Measurements from ENCODE around the gene FAM120B.

The FAM120B gene

DNA sequence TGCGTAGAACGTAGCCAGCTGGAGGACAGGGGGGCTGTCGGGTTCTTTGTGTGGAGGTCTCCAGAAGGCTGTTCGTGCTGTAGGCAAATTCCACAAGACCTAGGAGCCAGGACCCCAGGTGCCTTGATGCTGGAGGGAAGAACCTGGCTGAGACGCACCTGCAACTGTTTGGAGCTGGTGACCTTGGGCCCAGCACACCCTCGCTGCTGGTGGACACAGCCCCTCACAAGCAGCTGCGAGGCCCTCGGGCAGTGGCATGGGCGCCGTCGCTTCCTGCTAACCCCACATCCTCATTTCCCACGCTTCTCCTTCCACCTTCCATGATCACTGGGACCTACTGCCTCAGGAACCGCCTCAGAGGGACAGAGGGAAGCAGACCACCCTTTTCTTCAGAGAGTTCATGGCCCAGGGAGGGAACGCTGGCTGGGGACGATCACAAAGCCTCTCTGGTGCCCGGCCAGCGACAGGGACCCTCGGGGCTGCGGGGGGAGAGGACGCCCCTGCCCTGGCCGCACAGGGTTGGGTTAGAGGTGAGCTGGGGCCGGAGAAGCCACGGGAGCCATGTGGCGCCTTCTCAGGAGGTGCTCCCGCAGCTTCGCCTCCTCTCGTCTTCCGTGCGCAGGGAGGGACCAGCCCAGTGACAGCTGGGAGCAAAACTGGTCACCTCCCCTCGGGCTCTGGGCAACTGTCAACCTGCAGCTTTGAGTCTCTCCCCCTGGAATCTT lies 34.1 kb upstream of the FAM120B start:
- Histone ChIP-seq H3K4me3 (ENCODE audit: control insufficient read depth in 1 of 7, extremely low read depth in 1 of 7, insufficient read depth in 4 of 7, low read depth in 2 of 7, low read length in 6 of 7) (peak overlapping the region in 5 of 7 experiments; percentile 26 to 60 (median 50)), H3K4me1 (ENCODE audit: control extremely low read depth in 1 of 4, control insufficient read depth in 4 of 4, insufficient read depth in 4 of 4, low read length in 3 of 4) (peaks cover 0 to 21% (median 17%) of the 10 kb centered on the region in 4 experiments)

DNA sequence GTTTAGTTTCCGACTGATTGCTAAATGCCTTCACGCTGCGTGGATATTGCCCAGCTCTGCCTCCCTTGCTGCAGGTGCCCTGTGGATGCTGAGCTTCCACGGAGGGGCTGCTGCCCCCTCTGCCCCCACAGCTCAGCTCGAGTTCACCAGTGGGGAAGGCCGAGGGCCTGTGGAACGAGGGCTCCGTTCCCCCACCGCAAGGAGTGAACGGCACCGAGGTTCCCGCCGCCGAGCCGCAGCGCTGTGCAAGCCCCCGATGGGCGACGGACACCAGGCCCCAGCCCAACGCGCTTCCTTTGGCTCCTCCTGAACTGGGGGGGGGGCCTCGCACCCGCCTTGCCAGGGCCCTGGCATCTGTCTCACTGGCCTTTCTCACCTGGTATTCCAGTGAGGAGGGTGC lies 33.4 kb upstream of the FAM120B start:
- no peak for DNase-seq
- H3K36me3 ChIP-seq (ENCODE audit: control insufficient read depth in 4 of 4, insufficient read depth in 4 of 4, low read length in 3 of 4): no peaks in the 10 kb centered on the region
- no peak overlapping the region for H3K27ac ChIP-seq (ENCODE audit: insufficient read depth in 1 of 2, low read depth in 1 of 2, low read length in 2 of 2, poor library complexity in 1 of 2, severe bottlenecking in 2 of 2)
- H3K9me3 ChIP-seq (ENCODE audit: control extremely low read depth in 1 of 5, control insufficient read depth in 4 of 5, insufficient read depth in 2 of 5, low read depth in 1 of 5, low read length in 4 of 5): no peaks in the 10 kb centered on the region
- H3K4me3 ChIP-seq (ENCODE audit: control insufficient read depth in 1 of 7, extremely low read depth in 1 of 7, insufficient read depth in 4 of 7, low read depth in 2 of 7, low read length in 6 of 7): no peak overlapping the region
- H3K4me1 ChIP-seq (ENCODE audit: control extremely low read depth in 1 of 4, control insufficient read depth in 4 of 4, insufficient read depth in 4 of 4, low read length in 3 of 4): peaks cover 0 to 27% (median 20%) of the 10 kb centered on the region in 4 experiments
- ChIA-PET CTCF (no interaction called here), POLR2A (interaction anchor here (1.0 kb wide), 1 partner anchor 8 kb away, joined by 3 read pairs; no protein-coding TSS in a partner anchor)
- peaks cover 0 to 2% (median 0%) of the 10 kb centered on the region in 5 experiments for H3K27me3 ChIP-seq (replicated peaks in 2 of 5; ENCODE audit: control insufficient read depth in 4 of 5, insufficient read depth in 5 of 5, low read length in 4 of 5)
- 95% methylated on average over 23 of the region's 23 CpGs for WGBS (ENCODE audit: insufficient coverage)

More for the DNA sequence above, 34.1 kb upstream of the FAM120B start:
- ChIA-PET CTCF (interaction anchor here (1.1 to 1.3 kb wide), 2 partner anchors 18 to 283 kb away, joined by 3 read pairs; partner anchors contain the start of gene DLL1), POLR2A (interaction anchor here (1.0 kb wide), 1 partner anchor 9 kb away, joined by 3 read pairs; no protein-coding TSS in a partner anchor)
- Histone ChIP-seq H3K36me3 (ENCODE audit: control insufficient read depth in 4 of 4, insufficient read depth in 4 of 4, low read length in 3 of 4) (no peaks in the 10 kb centered on the region), H3K27me3 (replicated peaks in 2 of 5; ENCODE audit: control insufficient read depth in 4 of 5, insufficient read depth in 5 of 5, low read length in 4 of 5) (peaks cover 0 to 2% (median 0%) of the 10 kb centered on the region in 5 experiments), H3K27ac (ENCODE audit: insufficient read depth in 1 of 2, low read depth in 1 of 2, low read length in 2 of 2, poor library complexity in 1 of 2, severe bottlenecking in 2 of 2) (no peak overlapping the region), H3K9me3 (ENCODE audit: control extremely low read depth in 1 of 5, control insufficient read depth in 4 of 5, insufficient read depth in 2 of 5, low read depth in 1 of 5, low read length in 4 of 5) (no peaks in the 10 kb centered on the region)
- WGBS (ENCODE audit: insufficient coverage): 80% methylated on average over 23 of the region's 30 CpGs
- no peak for DNase-seq

DNA sequence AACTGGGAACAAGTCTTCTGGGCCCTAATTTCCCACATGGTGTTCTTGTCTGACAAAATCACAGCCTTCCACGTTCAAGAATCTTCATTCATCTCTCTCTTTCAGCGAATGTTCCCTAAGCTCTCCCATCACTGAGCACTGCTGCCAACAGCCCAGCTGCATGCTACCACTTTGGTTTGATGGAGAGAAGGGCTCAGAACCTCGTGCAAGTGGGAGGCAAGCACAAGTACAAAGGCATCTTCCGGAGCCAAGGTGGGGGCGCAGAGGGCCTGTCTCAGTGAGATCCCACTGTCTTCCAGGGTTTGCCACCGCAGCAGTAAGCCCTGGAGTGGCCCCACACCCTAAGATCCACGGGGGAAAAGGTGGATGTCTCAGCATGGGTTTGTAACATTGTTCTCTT lies 32.9 kb upstream of the FAM120B start:
- Histone ChIP-seq H3K27ac (ENCODE audit: insufficient read depth in 1 of 2, low read depth in 1 of 2, low read length in 2 of 2, poor library complexity in 1 of 2, severe bottlenecking in 2 of 2) (no peak overlapping the region), H3K36me3 (ENCODE audit: control insufficient read depth in 4 of 4, insufficient read depth in 4 of 4, low read length in 3 of 4) (no peaks in the 10 kb centered on the region), H3K9me3 (ENCODE audit: control extremely low read depth in 1 of 5, control insufficient read depth in 4 of 5, insufficient read depth in 2 of 5, low read depth in 1 of 5, low read length in 4 of 5) (no peaks in the 10 kb centered on the region), H3K27me3 (replicated peaks in 2 of 5; ENCODE audit: control insufficient read depth in 4 of 5, insufficient read depth in 5 of 5, low read length in 4 of 5) (peaks cover 0 to 2% (median 0%) of the 10 kb centered on the region in 5 experiments), H3K4me3 (ENCODE audit: control insufficient read depth in 1 of 7, extremely low read depth in 1 of 7, insufficient read depth in 4 of 7, low read depth in 2 of 7, low read length in 6 of 7) (no peak overlapping the region), H3K4me1 (ENCODE audit: control extremely low read depth in 1 of 4, control insufficient read depth in 4 of 4, insufficient read depth in 4 of 4, low read length in 3 of 4) (peaks cover 3 to 32% (median 25%) of the 10 kb centered on the region in 4 experiments)
- ChIA-PET POLR2A (no interaction called here), CTCF (no interaction called here)
- 96% methylated on average over 7 of the region's 7 CpGs for WGBS (ENCODE audit: insufficient coverage)
- no peak for DNase-seq

DNA sequence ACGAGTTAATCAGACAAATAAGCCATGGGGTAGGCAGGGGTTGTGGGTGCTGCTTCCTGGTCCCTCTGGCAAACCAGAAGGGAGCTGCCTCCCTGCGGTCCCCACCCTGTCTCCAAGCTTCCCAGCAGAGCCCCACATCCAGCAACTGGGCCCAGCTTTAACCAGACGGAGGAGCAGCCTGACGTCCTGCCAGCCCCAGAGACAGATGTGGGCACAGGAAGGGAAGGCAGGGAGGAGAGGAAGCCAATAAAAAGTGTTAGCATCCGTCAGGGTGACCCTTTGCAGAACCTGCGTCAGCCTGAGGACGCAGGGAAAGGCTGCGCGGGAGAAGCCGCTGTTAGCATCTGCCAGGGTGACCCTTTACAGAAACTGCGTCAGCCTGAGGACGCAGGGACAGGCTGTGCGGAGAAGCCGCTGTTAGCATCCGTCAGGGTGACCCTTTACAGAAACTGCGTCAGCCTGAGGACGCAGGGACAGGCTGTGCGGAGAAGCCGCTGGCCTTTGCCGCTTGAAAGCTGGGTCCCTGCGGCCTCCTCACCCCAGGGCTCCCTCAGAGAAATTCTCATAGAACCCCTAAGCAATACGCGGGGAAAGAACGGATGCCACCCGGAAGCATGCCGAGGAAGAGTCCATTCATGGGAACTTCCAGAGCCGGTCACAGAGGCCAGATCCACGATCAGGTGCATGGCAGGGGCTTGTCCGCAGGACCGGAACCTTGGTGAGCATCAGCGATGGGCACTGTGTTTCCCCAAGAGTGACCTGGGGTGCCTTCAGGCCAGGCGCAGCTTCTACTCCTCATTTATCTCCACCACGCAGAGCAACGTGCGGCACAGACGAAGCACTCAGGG lies 31.6 kb upstream of the FAM120B start:
- POLR2A ChIA-PET: no interaction called here
- no peaks in the 10 kb centered on the region for H3K9me3 ChIP-seq (ENCODE audit: control extremely low read depth in 1 of 5, control insufficient read depth in 4 of 5, insufficient read depth in 2 of 5, low read depth in 1 of 5, low read length in 4 of 5)
- no peaks in the 10 kb centered on the region for H3K36me3 ChIP-seq (ENCODE audit: control insufficient read depth in 4 of 4, insufficient read depth in 4 of 4, low read length in 3 of 4)
- CTCF ChIA-PET: no interaction called here
- WGBS (ENCODE audit: insufficient coverage): 98% methylated on average over 36 of the region's 36 CpGs
- peaks cover 0 to 2% (median 0%) of the 10 kb centered on the region in 5 experiments for H3K27me3 ChIP-seq (replicated peaks in 2 of 5; ENCODE audit: control insufficient read depth in 4 of 5, insufficient read depth in 5 of 5, low read length in 4 of 5)
- no peak for DNase-seq
- no peak overlapping the region for H3K4me3 ChIP-seq (ENCODE audit: control insufficient read depth in 1 of 7, extremely low read depth in 1 of 7, insufficient read depth in 4 of 7, low read depth in 2 of 7, low read length in 6 of 7)
- H3K4me1 ChIP-seq (ENCODE audit: control extremely low read depth in 1 of 4, control insufficient read depth in 4 of 4, insufficient read depth in 4 of 4, low read length in 3 of 4): peaks cover 8 to 45% (median 30%) of the 10 kb centered on the region in 4 experiments
- no peak overlapping the region for H3K27ac ChIP-seq (ENCODE audit: insufficient read depth in 1 of 2, low read depth in 1 of 2, low read length in 2 of 2, poor library complexity in 1 of 2, severe bottlenecking in 2 of 2)

DNA sequence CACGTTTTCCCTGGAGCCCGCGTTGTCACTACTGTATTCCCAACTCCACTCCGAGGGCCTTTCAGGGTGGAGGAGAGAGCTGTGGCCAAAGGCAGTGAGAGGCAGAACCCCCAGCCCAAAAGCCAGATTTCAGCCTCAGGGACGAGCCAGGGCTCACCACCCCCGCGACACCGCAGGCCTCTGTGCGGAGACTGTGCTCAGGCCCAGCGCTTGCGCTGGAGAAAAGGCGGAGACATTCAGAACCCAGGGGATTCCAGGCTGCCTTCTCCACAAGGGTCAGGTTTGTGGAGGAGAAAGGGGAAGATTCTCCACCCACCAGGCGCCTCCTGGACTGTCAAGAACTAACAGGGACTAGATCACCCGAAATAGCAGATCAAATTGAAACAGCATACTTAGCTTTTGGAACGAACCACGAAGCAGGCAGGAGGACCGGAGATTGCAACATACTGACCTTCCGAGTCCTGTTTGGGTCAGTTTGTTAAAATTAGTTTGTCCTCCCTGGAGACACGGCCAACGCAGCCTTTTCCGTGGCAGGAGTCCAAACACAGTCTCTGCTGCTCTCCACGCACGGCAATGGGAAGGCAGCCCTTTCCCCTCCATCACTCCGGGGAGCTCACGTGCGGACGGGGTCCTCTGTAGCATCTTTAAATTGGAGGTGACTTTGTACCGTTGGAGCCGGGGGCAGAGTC lies 30.0 kb upstream of the FAM120B start:
- no peaks in the 10 kb centered on the region for H3K9me3 ChIP-seq (ENCODE audit: control extremely low read depth in 1 of 5, control insufficient read depth in 4 of 5, insufficient read depth in 2 of 5, low read depth in 1 of 5, low read length in 4 of 5)
- H3K27me3 ChIP-seq (replicated peaks in 2 of 5; ENCODE audit: control insufficient read depth in 4 of 5, insufficient read depth in 5 of 5, low read length in 4 of 5): peaks cover 0 to 2% (median 0%) of the 10 kb centered on the region in 5 experiments
- H3K27ac ChIP-seq (ENCODE audit: insufficient read depth in 1 of 2, low read depth in 1 of 2, low read length in 2 of 2, poor library complexity in 1 of 2, severe bottlenecking in 2 of 2): no peak overlapping the region
- peaks cover 10 to 38% (median 31%) of the 10 kb centered on the region in 4 experiments for H3K4me1 ChIP-seq (ENCODE audit: control extremely low read depth in 1 of 4, control insufficient read depth in 4 of 4, insufficient read depth in 4 of 4, low read length in 3 of 4)
- POLR2A ChIA-PET: interaction anchor here (0.5 kb wide), 1 partner anchor 12 kb away, joined by 3 read pairs; no protein-coding TSS in a partner anchor
- DNase-seq: no peak
- WGBS (ENCODE audit: insufficient coverage): 98% methylated on average over 29 of the region's 29 CpGs
- no peak overlapping the region for H3K4me3 ChIP-seq (ENCODE audit: control insufficient read depth in 1 of 7, extremely low read depth in 1 of 7, insufficient read depth in 4 of 7, low read depth in 2 of 7, low read length in 6 of 7)
- H3K36me3 ChIP-seq (ENCODE audit: control insufficient read depth in 4 of 4, insufficient read depth in 4 of 4, low read length in 3 of 4): no peaks in the 10 kb centered on the region
- CTCF ChIA-PET: interaction anchor here (2.4 kb wide), 1 partner anchor 11 kb away, joined by 8 read pairs; no protein-coding TSS in a partner anchor

DNA sequence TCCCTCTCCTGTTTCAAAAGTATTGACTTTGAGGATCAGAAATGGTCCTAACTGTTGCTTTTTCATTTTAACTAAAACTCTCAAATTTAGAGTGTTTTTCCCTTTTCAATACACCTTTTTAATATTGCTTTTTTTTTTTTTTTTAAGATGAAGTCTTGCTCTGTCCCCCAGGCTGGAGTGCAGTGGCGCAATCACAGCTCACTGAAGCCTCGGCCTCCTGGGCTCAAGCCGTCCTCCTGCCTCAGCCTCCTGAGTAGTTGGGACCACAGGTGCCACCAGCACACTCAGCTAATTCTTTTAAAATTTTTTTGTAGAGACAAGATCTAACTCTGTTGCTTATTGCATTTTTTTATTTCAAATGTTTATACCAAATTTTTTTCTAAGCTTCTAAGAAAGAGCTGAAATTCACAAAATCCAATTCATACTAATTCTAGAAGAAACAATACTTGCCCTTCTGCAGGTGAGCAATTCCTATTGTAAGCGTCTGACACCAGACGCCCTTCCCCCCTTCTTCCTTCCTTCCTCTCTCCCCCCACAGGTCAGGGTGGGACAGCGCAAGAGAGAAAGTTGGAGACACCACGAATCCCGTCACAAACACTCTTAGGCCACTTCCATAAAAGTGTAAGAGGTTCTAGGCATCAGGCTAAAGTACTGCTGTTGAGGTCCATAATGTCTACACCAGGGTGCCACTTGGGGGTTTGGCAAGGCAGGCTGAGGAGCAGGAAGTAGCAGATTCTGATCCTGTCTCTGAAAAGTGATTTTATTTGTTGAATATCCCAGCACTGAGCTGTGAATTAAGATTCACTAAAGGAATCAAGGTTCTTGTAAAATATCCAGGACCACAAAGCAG lies 28.4 kb upstream of the FAM120B start:
- H3K27me3 ChIP-seq (replicated peaks in 2 of 5; ENCODE audit: control insufficient read depth in 4 of 5, insufficient read depth in 5 of 5, low read length in 4 of 5): peaks cover 0 to 4% (median 0%) of the 10 kb centered on the region in 5 experiments
- WGBS (ENCODE audit: insufficient coverage): 5% methylated on average over 3 of the region's 8 CpGs
- no peaks in the 10 kb centered on the region for H3K36me3 ChIP-seq (ENCODE audit: control insufficient read depth in 4 of 4, insufficient read depth in 4 of 4, low read length in 3 of 4)
- H3K4me1 ChIP-seq (ENCODE audit: control extremely low read depth in 1 of 4, control insufficient read depth in 4 of 4, insufficient read depth in 4 of 4, low read length in 3 of 4): peaks cover 10 to 25% (median 19%) of the 10 kb centered on the region in 4 experiments
- H3K27ac ChIP-seq (ENCODE audit: insufficient read depth in 1 of 2, low read depth in 1 of 2, low read length in 2 of 2, poor library complexity in 1 of 2, severe bottlenecking in 2 of 2): no peak overlapping the region
- POLR2A ChIA-PET: interaction anchor here (1.3 kb wide), 1 partner anchor 9 kb away, joined by 3 read pairs; no protein-coding TSS in a partner anchor
- H3K9me3 ChIP-seq (ENCODE audit: control extremely low read depth in 1 of 5, control insufficient read depth in 4 of 5, insufficient read depth in 2 of 5, low read depth in 1 of 5, low read length in 4 of 5): no peaks in the 10 kb centered on the region
- H3K4me3 ChIP-seq (ENCODE audit: control insufficient read depth in 1 of 7, extremely low read depth in 1 of 7, insufficient read depth in 4 of 7, low read depth in 2 of 7, low read length in 6 of 7): peak overlapping the region in 1 of 7 experiments; percentile 46
- DNase-seq: no peak
- CTCF ChIA-PET: interaction anchor here (0.7 to 2.4 kb wide), 2 partner anchors 9 to 39 kb away, joined by 3 to 8 read pairs; no protein-coding TSS in a partner anchor

Measured in common myeloid progenitor, CD34-positive (primary cell).